Measurements from ENCODE around the gene DDO. TPM values are rescaled to one million over a fixed set of nuclear protein-coding genes. Genes with fewer than 3 reads are reported as not detected.

Gene DDO, protein sequence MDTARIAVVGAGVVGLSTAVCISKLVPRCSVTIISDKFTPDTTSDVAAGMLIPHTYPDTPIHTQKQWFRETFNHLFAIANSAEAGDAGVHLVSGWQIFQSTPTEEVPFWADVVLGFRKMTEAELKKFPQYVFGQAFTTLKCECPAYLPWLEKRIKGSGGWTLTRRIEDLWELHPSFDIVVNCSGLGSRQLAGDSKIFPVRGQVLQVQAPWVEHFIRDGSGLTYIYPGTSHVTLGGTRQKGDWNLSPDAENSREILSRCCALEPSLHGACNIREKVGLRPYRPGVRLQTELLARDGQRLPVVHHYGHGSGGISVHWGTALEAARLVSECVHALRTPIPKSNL
- 2.0 and 2.4 TPM in 2 replicates for total RNA-seq

DNA sequence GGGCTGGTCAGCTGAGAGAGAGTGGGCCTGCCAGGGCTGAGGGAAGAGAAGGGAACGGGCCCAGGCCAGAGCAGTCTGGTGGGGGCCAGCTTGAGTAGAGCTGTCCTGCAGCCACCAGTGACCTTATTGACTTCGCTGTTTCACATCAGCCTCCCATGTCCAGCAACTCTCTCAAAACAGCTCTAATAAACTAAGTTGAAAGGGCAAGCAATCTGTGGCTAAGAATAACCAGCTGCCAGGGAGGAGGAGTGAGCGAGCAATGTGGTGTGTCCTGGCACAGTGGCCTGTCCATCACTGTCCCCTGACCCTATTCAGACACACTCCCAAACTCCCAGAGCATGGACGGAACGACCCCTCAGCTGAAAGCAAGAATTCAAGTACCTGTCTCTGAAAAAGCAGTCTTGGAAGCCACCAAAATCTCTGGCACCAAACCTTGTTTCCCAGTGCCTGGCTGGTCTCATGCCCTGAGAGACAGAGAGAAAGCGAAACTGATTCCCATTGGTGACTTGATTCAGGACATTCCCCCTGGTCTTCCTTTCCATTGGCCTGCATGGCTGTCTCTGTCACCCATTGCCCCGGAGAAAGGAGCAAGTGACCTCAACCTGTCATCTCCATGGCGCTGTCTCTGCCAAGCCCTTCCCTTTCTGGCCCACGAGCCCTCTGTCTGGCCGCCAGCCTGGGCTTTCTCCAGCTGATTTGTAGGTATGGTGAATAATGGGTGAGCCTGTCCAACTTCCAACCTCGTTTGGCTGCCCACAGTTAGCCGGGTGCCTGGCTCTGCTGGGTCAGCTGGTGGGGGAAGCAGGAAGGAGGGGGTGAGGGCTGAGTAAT is at the start of gene DDO:
TSS of gene DDO (minus strand) at position 490 of the 831 bp plus-strand sequence. CDS start 2,113 bp downstream, outside the sequence.
- DNase-seq = peak; percentile 48

DNA sequence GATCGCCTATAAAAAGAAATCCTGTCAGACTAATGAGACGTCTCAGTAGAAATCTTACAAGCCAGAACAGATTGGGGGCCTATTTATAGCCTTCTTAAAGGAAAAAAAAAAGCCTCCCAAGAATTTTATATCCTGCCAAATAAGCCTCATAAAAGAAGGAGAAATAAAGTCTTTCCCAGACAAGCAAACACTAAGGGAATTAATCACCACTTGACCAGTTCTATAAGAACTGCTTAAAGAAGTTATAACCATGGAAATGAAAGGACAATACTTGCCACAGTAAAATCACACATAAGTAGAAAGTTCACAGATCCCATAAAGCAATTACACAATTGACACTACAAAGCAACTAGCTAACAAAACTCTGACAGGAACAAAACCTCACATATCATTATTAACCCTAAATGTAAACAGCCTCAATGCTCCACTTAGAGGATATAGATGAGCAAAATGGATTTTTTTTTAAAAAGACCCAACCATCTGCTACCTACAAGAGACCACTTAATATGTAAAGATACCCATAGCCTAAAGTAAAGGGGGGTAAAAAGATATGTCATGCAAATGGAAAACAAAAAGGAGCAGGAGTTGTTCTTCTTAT is 47.6 kb upstream of the DDO start:
- DNase-seq = no peak

DNA sequence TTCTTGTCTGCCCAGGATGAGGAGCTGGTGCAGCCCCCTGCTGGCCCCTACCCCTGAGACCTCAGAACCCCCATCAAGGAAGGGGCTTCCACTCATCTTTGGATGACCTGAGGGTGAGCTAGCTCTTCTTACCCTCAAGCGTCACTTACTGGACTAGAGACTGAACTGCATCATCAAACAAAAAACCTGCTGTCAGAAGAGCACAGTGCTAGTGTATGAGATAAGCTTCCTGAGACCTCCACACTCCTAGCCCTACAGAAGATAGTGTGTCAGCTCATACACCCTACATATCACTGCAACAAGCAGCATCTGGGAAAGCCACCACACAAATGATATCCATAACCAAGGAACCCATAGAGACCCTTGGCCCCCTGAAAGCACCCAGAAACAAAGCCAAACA is 46.0 kb upstream of the DDO start:
- DNase-seq = no peak

DNA sequence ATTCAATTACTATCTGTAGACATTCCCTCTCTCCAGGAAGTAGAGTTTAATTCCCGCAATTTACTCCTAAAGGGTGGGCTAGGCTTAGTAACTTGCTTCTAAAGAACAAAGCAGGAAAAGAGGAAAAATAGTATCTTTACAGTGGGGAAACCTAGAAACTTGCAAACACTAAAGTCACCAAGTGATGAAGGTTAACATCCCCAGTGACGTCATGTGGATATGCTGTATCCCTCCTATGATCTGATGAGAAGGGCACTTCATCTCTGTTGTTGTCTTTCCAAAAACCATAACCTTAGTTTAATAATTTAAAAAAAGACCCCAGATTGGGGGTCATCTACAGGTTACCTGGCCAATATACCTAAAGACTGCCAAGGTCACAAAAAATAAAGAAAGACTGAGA is 43.8 kb upstream of the DDO start:
- no peak for DNase-seq

DNA sequence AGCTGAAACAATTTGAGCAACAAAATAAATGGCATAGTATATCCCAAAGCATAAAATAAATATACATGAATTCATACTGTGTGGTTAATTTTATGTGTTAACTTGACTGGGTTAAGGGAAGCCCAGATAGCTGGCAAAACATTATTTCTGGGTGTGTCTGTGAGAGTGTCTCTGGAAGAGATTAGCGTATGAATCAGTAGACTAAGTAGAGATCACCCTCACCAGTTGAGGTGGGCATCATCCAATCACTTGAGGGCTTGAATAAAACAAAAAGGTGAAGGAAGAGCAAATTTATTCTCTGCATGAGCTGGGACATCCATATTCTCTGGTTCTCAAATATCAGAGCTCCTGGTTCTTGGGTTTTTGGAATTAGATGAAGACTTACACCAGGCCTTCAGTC is 43.1 kb upstream of the DDO start:
- no peak for DNase-seq

DNA sequence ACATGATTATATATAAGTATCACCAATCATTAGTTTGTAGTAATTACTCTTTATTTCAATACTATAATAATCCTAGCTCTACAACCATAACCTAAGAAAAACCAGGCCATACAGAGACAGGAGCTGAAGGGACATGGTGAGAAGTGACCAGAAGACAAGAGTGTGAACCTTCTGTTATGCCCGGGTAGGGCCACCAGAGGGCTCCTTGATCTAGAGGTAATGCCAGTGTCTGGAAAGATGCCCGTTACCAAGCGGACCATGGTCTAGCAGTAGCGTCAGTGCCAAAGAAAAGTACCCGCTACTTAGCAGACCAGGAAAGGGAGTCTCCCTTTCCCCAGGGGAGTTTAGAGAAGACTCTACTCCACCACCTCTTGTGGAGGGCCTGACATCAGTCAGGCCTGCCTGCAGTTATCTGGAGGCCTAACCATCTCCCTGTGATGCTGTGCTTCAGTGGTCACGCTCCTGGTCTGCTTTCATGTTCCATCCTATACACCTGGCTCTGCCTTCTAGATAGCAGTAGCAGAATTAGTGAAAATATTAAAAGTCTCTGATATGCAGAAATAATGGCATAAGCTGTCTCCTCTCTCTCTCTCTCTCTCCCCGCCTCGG is 42.3 kb upstream of the DDO start:
- DNase-seq = peak; percentile 81

DNA sequence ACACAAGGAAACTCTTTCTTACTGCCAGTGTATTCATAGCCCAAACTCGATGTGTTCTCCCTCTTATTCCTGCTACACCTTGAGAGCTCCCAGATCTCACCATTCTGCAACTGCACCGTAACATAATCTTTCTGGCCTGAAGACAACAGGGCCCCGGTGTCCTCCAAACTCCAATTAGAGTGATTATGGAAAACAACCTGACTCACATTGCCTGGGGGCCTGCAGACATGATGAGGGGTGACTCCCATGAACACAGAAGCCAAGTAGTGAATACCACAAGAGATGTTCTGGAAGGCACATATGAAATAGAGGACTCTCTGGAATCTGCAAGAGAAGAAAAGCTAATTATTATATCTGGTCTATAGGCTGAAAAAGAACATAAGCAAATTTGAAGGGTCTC is 41.3 kb upstream of the DDO start:
- DNase-seq = no peak

DNA sequence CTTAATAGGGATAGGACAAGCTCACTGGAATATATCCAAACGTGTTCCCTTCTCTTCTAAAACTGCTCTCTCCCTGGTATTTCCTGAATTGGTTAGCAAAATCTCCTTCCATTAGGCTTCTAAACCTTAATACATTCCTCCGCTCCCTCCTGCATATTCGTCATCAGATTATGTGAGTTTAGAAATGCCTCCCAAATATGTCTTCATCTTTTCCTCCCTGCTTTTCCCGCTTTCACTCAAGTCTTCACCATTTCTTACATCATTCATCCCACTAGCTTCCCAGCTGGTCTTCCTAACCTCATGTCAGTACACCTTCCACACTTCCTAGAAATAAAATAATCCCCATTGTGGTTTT is 34.1 kb upstream of the DDO start:
- no peak for DNase-seq

DNA sequence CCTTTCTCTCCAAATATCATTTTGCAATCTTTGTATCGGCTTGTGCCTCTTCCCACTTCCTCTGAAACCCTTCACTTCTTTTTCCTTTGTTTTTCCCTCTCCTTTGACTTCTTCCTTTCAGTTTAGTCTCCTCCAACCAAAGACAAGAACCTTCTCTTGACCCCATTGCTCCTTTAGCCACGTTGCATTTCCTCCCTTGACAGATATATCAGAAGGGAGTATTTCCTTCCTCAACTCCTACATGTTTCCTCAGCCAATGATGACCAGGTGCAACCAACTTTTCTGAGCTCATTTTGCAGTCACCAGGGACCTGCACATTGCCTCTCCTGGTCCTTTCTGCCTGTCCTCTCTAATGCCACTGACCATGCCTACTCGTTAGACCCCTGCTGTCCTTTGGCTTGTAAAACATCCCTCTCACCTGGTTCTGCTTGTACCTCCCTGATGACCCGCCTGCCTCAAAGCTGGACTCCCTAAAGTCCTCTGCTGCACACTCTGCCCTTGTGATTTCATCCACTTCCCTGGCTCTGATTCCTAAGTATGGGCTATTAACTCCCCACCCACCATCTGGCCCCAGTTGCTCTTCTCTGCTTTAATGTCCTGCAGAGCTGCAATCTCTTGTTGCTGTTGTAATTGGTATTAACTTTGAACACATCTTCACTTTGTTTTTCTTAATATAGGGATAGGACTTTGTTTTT is 33.6 kb upstream of the DDO start:
- DNase-seq = no peak

DNA sequence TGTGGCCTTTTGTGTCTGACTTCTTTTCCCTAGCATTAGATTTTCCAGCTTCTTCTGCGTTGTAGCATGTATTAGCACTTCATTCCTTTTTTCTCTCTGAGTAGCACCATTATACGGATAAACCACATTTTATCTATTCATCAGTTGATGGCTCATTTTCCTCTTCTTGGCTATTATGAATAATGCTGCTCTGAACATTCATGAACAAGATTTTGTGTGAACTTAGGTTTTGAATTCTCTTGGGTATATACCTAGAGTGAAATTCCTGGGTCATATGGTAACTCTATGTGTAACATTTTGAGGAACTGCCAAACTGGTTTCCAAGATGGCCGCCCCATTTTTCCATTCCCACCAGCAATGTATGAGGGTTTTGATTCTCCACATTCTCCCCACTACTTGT is 32.4 kb upstream of the DDO start:
- no peak for DNase-seq

DNA sequence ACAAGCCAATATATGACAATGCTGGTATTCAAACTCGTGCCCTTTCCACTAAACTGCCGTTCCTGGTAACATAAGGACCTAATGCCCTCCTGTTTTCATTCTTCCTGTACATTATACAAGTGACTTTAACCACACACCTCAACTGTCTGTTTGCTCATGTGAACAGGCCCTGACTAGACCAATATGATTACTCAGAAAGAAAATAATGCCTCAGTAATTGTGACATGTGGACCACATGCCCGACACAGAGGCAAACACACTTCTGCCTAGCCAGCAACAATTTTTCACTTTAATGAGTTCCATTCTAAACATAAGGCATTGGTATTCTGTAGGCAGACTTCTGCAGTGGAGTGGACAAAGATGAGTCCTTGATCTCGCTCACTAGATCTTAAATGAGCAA is 31.0 kb upstream of the DDO start:
- no peak for DNase-seq

DNA sequence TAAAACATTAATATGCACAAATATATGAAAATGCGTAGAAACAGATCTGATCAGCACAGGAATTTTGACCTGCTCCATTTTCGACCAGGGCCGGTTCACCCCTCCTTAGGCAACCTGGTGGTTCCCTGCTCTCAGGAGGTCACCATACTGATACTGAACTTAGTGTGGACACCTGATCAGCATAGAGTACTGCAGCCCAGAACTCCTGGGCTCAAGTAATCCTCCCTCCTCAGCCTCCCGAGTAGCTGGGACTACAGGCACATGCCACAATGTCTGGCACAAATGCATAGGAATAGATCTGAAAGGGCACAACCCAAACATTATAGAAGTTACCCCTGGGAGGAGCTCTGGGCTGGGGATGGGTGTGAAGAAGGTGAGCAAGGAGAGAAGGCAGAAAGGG is 24.7 kb upstream of the DDO start:
- DNase-seq = no peak

DNA sequence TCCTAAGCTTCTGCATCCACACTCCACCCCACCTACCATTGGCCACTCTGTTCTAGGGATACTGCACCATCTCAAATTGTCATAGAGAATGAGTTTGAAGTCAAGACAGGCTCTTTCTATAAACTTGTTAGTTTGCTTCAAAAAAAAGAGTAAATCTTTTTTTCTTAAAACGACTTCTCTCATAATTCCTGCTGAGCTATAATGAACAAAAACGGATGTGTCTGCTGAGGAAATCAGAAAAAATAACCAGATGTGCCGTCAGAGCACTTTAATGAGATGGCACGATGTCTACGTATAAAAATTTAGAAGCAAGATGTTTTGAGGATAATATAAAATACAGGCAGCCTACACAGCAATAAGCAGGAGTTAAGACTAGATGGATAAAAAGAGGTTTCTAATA is 24.0 kb upstream of the DDO start:
- DNase-seq = no peak

DNA sequence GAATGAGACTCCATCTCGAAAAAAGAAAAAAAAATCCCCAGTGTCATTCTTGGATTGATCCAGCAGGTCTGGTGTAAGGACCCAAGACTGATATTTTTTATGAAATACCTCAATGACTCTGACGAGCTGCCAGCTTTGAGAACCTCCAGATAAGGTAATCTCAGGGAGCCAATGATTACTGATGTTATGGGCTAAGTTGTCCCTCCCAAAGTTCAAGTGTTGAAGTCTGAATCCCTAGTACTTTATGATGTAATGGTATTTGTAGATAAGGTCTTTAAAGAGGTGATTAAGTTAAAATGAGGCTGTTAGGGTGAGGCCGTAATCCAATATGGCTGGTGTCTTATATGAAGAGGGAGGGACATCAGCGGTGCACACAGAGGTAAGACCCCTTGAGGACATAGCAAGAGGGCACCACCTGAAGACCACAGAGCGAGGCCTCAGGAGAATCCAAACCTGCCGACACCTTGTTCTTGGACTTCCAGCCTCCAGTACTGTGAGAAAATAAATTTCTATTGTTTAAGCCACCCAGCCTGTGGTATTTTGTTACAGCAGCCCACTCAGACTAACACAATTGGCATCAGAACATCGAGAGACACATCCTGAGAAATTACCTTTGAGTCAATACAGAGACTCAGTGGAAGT is 19.7 kb upstream of the DDO start:
- DNase-seq = no peak

DNA sequence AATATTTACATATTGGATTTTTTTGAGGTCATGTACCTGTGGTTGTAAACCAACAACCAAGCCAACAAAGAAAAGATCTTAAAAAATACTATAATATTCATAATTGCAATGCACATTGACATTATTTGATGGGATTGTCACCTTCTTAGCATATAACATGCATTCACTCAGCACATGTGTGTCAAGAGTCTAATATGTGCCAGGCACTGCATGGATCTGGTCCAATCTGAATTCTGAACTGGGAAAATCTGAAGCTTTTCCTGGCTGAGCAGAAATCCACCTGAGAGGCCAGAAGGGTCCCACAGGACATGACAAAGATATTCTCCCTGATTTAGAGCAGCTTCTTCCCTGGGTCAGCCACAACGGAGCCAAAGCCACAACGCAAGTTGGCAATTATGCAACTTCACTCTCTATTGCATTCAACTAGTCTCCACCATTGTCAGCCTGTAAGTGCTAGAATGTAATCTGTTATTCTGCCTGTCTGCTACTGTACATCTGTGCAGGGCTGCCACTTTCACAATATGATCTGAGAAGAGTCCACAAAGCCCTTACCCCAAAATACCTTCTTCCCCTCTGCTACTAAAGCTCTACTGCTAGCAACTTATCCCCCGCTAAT is 17.0 kb upstream of the DDO start:
- no peak for DNase-seq

DNA sequence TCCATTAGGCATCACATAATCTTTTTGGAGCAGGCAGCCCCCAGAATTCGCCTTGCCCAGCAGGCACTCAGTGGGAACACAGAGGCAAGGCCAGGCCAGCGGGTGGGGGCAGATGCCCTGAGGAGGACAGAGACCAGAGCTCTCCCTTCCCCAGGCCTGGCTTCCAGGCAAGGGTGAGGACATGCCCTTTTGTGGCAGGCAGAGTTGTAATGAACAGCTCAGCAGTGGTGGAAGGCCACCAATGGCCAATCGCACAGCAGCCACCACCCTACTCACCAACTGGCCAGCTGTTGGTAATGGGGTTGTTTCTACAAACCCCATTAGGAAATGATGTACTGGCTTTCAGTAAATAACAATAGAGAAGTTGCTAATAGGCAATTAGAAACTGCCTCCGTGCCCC is 15.4 kb upstream of the DDO start:
- DNase-seq = no peak

DNA sequence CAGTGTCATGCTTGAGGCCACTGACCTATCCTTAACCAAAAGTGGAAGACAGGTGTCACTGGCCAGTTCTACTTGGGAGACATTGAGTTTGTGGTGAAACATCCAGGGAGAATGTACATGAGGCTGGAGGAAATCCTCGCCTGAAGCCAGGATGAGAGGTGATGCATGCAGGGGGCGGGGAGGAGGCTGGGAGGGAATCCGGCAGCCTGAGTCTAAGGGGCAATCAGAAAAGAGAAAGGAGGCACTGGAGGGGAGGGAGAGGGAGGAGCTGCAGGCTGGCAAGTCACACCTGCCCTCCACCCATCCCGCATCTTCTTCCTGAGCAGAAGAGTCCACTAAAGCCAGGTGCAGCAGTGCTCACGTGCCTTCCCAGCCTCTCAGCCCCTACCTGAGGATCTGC is 14.9 kb upstream of the DDO start:
- no peak for DNase-seq

DNA sequence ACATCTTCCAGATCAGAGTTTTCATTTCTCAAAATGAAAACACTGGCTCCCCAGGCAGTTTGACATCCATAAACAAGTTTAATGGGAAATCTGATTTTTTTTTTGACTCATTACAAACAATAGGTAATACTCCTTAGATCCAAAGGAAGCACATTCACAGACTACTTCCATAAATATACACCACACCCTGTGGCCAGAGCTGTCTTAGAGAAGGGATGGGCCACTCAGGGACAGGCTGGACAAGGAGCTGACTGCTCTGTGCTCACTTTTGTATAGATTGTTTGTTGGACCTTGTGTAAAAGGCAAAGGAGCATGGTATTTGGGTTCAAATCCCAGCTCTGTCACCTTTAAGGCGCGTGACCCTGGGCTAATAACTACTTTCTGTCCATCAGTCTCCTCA is 12.8 kb upstream of the DDO start:
- no peak for DNase-seq

DNA sequence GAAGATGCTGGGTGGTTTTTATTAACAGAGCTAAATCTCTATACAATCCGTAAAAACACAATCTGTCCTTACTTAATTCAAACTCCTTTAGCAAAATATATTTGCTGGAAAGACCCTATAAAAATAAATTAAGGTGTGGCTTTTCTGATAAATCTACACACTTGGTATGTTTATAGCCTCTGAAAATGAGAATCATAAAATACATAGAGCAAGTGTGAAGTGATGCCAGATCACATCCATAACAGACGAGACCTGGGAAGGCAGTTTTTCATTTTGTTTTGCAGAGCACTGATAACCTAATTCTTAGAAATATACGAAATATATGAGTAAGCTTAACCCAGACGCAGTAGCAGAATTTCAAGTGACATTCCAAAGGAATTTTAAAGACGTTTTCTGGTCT is 10.4 kb upstream of the DDO start:
- no peak for DNase-seq

DNA sequence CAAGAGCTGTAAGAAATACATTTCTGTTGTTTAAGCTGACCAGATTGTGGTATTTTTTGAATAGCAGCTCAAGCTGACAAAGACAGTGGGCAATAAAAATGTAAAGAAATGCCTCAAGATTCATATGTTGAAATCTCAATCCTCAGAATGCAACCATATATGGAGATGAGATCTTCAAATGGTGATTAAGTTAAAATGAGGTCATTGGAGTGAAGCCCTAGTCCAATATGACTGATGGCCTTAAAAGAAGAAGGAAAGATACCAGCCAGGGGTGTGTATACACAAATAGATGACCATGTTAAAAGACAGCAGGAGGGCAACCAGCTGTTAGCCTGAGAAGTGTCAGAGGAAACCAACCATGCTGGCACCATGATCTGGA is 7.1 kb upstream of the DDO start:
- no peak for DNase-seq

DNA sequence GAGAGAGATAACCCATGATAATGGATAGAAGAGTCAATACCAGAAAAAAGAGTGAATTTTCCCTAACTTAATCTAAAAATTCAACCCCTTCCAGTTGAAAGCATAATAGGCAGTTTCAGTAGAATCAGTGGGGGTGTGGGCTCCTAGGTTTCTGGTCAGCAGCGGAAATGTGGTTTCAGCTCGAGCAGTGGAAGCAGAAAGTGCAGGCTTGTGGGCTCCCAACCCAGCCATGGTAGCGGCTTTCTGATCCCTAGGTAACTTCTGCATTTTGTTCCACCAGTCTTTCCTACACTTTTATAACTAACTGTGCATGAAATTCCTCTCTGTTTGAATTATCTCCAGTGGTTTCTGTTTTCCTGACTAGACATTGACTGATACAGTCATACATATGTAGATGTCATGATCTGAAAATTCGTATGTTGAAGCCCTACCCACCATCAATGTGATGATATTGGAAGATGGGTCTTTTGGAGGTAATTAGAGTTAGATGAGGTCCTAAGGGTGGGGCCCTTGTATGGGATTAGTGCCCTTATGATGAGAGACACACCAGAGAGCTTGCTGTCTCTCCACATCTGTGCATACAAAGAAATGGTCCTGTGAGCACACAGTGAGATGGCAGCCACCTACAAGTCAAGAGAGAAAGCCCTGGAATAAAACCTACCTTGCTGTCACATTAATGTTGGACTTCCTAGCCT is 6.5 kb upstream of the DDO start:
- no peak for DNase-seq
